CD8-positive, alpha-beta memory T cell (primary cell): ENCODE measurements around the gene FAM114A1. TPM values are rescaled to one million over a fixed set of nuclear protein-coding genes. Genes with fewer than 3 reads are reported as not detected.

Experiments used
- CTCF ChIA-PET: fragments of 350-600 bp; sonication (Branson Sonifier 250); formaldehyde crosslinking; loops from one replicate; lab custom pipeline; 2021; ENCODE audit warnings: antibody characterized with exemption; lab: Charles Lee
- POLR2A ChIA-PET: fragments of 350-600 bp; sonication (Branson Sonifier 250); formaldehyde crosslinking; loops from one replicate; lab custom pipeline; 2021; ENCODE audit warnings: antibody characterized with exemption; lab: Charles Lee
- DNase-seq, 5 donors: peaks; one replicate each; pipeline versions ENCODE4 v3.0.0 to v3.0.0-alpha.2; 2020 to 2022; ENCODE audit warnings: mixed read lengths in 1 of 5
- H3K27ac ChIP-seq: one replicate; pipeline ENCODE4 v1.7.0; 2013; ENCODE audit warnings: low read depth, mild to moderate bottlenecking, low read length, moderate library complexity
- H3K27me3 ChIP-seq: 2 replicates; pipeline ENCODE4 v1.7.0; 2013; ENCODE audit warnings: low read length, mild to moderate bottlenecking; ENCODE audit not compliant: insufficient read depth, poor library complexity, severe bottlenecking
- H3K36me3 ChIP-seq: 2 replicates; pipeline ENCODE4 v1.7.0; 2013; ENCODE audit warnings: mild to moderate bottlenecking, low read length, moderate library complexity; ENCODE audit not compliant: insufficient read depth
- H3K4me1 ChIP-seq: 2 replicates; pipeline ENCODE4 v1.7.0; 2013; ENCODE audit warnings: mild to moderate bottlenecking, low read length, moderate library complexity; ENCODE audit not compliant: insufficient read depth
- H3K4me3 ChIP-seq: 2 replicates; pipeline ENCODE4 v1.7.0; 2013; ENCODE audit warnings: mild to moderate bottlenecking, low read length
- H3K9me3 ChIP-seq: 2 replicates; pipeline ENCODE4 v1.7.0; 2013; ENCODE audit warnings: mild to moderate bottlenecking, low read length
- H3K27ac Mint-ChIP-seq, 8 donors: one replicate each; pipeline ENCODE4 v1.8.0; 2020 to 2021; ENCODE audit warnings: mixed read lengths in 8 of 8, mild to moderate bottlenecking in 6 of 8, inconsistent platforms in 3 of 8, moderate library complexity in 3 of 8
- H3K27me3 Mint-ChIP-seq, 2 donors: one replicate each; pipeline ENCODE4 v1.8.0; 2020 to 2021; ENCODE audit warnings: mixed read lengths in 2 of 2, mild to moderate bottlenecking in 1 of 2, moderate library complexity in 1 of 2
- H3K36me3 Mint-ChIP-seq, 3 donors: one replicate each; pipeline ENCODE4 v1.8.0; 2020 to 2021; ENCODE audit warnings: mixed read lengths in 3 of 3, inconsistent platforms in 1 of 3, mild to moderate bottlenecking in 1 of 3
- H3K4me1 Mint-ChIP-seq, 3 donors: one replicate each; pipeline ENCODE4 v1.8.0; 2020 to 2021; ENCODE audit warnings: mixed read lengths in 3 of 3, inconsistent platforms in 1 of 3, mild to moderate bottlenecking in 1 of 3
- H3K4me3 Mint-ChIP-seq, 7 donors: one replicate each; pipeline ENCODE4 v1.8.0; 2020 to 2021; ENCODE audit warnings: mixed read lengths in 7 of 7, mild to moderate bottlenecking in 6 of 7, moderate library complexity in 4 of 7, inconsistent platforms in 2 of 7
- H3K9me3 Mint-ChIP-seq, 5 donors: one replicate each; pipeline ENCODE4 v1.8.0; 2020 to 2022; ENCODE audit warnings: mixed read lengths in 5 of 5, mild to moderate bottlenecking in 3 of 5, moderate library complexity in 2 of 5, inconsistent platforms in 1 of 5
- polyA plus RNA-seq: library from polyadenylated mRNA; unstranded; fragments of 300-500 nt; fragmentation: Illumina TruSeq; gene quantifications from one replicate; pipeline ENCODE4 v1.2.3, GENCODE V29; 2021
- total RNA-seq, 2 experiments: library from RNA; stranded (reverse); gene quantifications; one replicate each; pipeline ENCODE4 v1.2.3, GENCODE V29; 2021

FAM114A1 gene
- total RNA-seq, result under 1 TPM in 1 of 2 experiments, not detected in 1; 0.31 TPM
- polyA plus RNA-seq, result not detected

DNA sequence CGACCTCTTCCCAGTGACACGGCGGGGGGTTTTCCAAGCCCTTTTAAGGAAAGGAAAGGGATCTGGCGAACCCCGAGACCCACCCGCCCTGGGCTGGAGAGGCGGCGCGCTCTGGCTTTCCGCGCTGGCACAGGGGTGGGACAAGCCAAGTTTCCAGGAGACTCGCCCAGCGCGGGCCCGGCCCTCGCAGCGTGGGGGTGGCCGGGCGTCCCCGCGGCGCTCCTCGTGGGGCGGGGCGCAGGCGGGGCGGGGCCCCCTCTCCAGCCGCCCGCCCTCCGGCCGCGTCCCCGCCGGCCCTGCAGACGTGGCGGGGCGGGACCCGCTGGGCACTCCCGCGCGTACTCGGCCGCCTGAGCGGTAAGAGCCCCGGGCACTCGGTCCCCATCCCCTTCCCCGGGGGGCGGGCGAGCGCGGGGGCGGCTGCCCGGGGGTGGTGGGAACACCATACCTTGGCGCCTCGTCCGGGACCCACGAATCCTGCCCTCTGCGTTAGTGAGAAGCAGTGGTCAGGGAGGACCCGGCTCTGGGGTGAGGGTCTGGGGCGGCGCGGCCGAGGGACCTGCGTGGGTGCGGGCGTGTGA lies at the start of gene FAM114A1:
TSS of gene FAM114A1 (plus strand) at position 329 of the 581 bp plus-strand sequence. CDS start 10,273 bp downstream, outside the sequence.
- DNase-seq, result no peak
- ChIA-PET CTCF (interaction anchor here (1.1 kb wide), 1 partner anchor 108 kb away, joined by 3 read pairs; no protein-coding TSS in a partner anchor), POLR2A (no interaction called here)
- Histone ChIP-seq H3K27me3 (peaks cover 5% of the 10 kb centered on the region), H3K4me1 (no peaks in the 10 kb centered on the region), H3K4me3 (no peak within 1 kb of the TSS), H3K36me3 (no peaks in the 10 kb centered on the region), H3K9me3 (no peaks in the 10 kb centered on the region), H3K27ac (peak within 1 kb of the TSS; percentile 55)
- peaks cover 18 to 56% of the 10 kb centered on the region in 2 donors for H3K27me3 Mint-ChIP-seq
- H3K9me3 Mint-ChIP-seq, result peaks cover 0 to 2% (median 0%) of the 10 kb centered on the region in 5 donors
- peak within 1 kb of the TSS in 6 of 7 donors; percentile 51 to 70 (median 66) for H3K4me3 Mint-ChIP-seq
- H3K4me1 Mint-ChIP-seq, result peaks cover 3 to 8% (median 7%) of the 10 kb centered on the region in 3 donors
- H3K27ac Mint-ChIP-seq, result peak within 1 kb of the TSS in 1 of 8 donors; percentile 21
- H3K36me3 Mint-ChIP-seq, result peaks cover 0 to 2% (median 0%) of the 10 kb centered on the region in 3 donors

DNA sequence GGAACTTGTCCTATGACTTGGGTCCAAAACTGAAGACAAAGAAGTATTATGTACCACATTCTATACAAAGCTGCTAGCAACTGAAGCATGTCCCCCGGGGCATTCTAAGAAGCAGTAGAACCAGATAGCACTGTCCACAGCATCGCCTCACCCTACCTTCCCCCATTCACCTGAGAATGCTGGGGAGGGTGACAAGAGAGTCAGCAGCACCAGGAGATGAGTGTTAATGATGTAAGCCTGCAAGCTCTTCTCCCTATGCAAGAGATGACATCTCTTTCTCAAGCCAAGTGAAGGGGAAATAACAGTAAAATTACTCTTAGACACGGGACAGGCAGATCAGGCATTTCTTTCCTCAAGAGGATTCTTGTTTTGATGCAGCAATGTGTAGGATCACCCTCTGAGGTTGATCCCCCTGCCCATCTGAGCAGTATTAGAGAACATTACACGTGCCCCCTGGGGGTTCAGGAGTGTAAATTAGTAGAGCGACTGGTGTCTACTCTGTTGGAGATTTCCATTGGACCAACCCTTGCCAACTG lies 49.1 kb upstream of the FAM114A1 start:
- H3K9me3 Mint-ChIP-seq, result peaks cover 3 to 19% (median 15%) of the 10 kb centered on the region in 5 donors
- no peaks in the 10 kb centered on the region for H3K36me3 ChIP-seq
- H3K27me3 Mint-ChIP-seq, result peaks cover 0 to 9% of the 10 kb centered on the region in 2 donors

DNA sequence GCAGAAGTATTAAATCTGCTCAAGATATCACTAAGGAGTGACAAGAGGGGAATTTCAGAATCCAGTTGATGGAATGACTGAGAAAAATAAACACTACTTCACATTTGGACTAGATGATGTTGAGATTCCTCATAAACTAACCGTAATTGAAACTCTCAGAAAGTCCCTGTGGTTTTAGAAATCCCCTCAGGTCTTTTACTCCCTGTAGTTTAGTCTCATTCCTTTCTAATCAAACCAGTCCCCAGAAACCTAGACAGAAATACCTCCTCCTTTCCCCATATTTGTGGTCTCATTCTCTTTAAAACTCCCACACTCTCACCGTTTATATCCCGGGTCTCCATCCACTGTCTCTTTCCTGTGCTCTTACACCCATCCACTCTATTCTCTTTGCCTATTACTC lies 48.0 kb upstream of the FAM114A1 start:
- Mint-ChIP-seq H3K4me1 (peaks cover 7 to 18% (median 11%) of the 10 kb centered on the region in 3 donors), H3K9me3 (peaks cover 3 to 13% (median 12%) of the 10 kb centered on the region in 5 donors), H3K27ac (peak overlapping the region in 1 of 8 donors; percentile 30), H3K4me3 (no peak overlapping the region), H3K27me3 (peaks cover 0 to 7% of the 10 kb centered on the region in 2 donors), H3K36me3 (peaks cover 0 to 31% (median 3%) of the 10 kb centered on the region in 3 donors)
- POLR2A ChIA-PET, result no interaction called here
- H3K27ac ChIP-seq, result no peak overlapping the region
- DNase-seq, result no peak
- H3K4me1 ChIP-seq, result no peaks in the 10 kb centered on the region
- no peaks in the 10 kb centered on the region for H3K27me3 ChIP-seq
- no peaks in the 10 kb centered on the region for H3K36me3 ChIP-seq
- H3K9me3 ChIP-seq, result no peaks in the 10 kb centered on the region
- no peak overlapping the region for H3K4me3 ChIP-seq
- CTCF ChIA-PET, result no interaction called here

More for the DNA sequence above, 49.1 kb upstream of the FAM114A1 start:
- POLR2A ChIA-PET, result no interaction called here
- Histone ChIP-seq H3K4me3 (no peak overlapping the region), H3K4me1 (no peaks in the 10 kb centered on the region), H3K27me3 (no peaks in the 10 kb centered on the region), H3K27ac (no peak overlapping the region), H3K9me3 (no peaks in the 10 kb centered on the region)
- CTCF ChIA-PET, result interaction anchor here (1.3 kb wide), 1 partner anchor 59 kb away, joined by 3 read pairs; no protein-coding TSS in a partner anchor
- Mint-ChIP-seq H3K4me1 (peaks cover 7 to 18% (median 11%) of the 10 kb centered on the region in 3 donors), H3K36me3 (peaks cover 0 to 30% (median 3%) of the 10 kb centered on the region in 3 donors), H3K4me3 (no peak overlapping the region), H3K27ac (no peak overlapping the region)
- DNase-seq, result no peak

DNA sequence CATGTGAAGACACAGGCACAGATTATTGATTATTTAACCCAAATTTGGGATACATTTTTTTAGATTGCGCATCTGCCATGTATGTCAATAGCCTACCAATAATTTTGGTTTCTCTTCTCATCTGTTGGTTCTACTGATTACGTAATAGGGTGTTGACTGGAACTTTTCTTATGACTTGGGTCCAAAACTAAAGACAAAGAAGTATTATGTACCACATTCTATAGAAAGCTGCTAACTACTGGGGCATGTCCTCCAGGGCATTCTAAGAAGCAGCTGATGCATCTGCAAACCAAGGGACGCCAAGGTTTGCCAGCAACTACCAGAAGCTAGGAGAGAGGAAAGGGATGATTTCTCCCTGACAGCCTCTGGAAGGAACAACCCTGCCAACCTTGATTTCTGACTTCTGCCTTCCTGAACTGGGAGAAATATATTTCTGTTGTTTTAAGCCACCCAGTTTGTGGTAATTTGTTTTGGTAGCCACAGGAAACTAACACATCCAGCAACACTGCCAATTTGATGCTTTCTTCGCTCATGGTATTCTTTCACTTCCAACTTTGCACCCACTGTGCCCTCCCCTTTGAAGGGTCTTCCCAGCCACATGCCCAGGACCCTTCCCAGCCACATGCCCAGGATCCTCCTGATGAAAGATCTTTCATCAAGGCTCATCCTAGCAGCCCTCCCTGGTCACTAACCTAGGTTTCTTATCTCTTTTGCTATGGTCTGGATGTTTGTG lies 47.1 kb upstream of the FAM114A1 start:
- Histone ChIP-seq H3K27me3 (no peaks in the 10 kb centered on the region), H3K9me3 (no peaks in the 10 kb centered on the region), H3K4me3 (no peak overlapping the region), H3K36me3 (no peaks in the 10 kb centered on the region), H3K27ac (no peak overlapping the region), H3K4me1 (no peaks in the 10 kb centered on the region)
- H3K9me3 Mint-ChIP-seq, result peaks cover 3 to 11% (median 11%) of the 10 kb centered on the region in 5 donors
- peaks cover 0 to 33% (median 3%) of the 10 kb centered on the region in 3 donors for H3K36me3 Mint-ChIP-seq
- ChIA-PET CTCF (no interaction called here), POLR2A (no interaction called here)
- no peak for DNase-seq
- H3K27me3 Mint-ChIP-seq, result peaks cover 0 to 7% of the 10 kb centered on the region in 2 donors
- H3K4me1 Mint-ChIP-seq, result peaks cover 7 to 18% (median 11%) of the 10 kb centered on the region in 3 donors
- no peak overlapping the region for H3K27ac Mint-ChIP-seq
- H3K4me3 Mint-ChIP-seq, result no peak overlapping the region

DNA sequence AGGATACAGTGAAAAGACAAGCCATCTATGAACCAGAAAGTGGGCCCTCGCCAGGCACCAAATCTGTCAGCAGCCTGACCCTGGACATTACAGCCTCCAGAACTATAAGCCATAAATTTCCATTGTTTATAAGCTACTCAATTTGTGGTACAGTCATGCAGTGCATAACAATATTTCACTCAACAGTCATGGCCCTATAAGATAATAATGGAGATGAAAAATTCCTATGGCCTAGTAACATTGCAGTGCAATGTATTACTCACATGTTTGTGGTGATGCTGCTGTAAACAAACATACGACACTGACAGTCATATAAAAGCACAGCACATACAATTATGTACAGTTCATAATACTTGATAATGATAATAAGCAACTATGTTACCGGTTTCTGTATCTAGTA lies 45.9 kb upstream of the FAM114A1 start:
- CTCF ChIA-PET, result interaction anchor here (1.0 kb wide), 1 partner anchor 39 kb away, joined by 3 read pairs; the partner anchor contains the start of gene TLR10
- H3K9me3 ChIP-seq, result no peaks in the 10 kb centered on the region
- H3K4me3 Mint-ChIP-seq, result no peak overlapping the region
- no peak overlapping the region for H3K27ac ChIP-seq
- H3K27me3 ChIP-seq, result no peaks in the 10 kb centered on the region
- no peaks in the 10 kb centered on the region for H3K36me3 ChIP-seq
- no peak overlapping the region for H3K4me3 ChIP-seq
- peaks cover 0 to 28% (median 3%) of the 10 kb centered on the region in 3 donors for H3K36me3 Mint-ChIP-seq
- H3K9me3 Mint-ChIP-seq, result peaks cover 3 to 8% (median 4%) of the 10 kb centered on the region in 5 donors
- peaks cover 0 to 7% of the 10 kb centered on the region in 2 donors for H3K27me3 Mint-ChIP-seq
- POLR2A ChIA-PET, result no interaction called here
- no peak overlapping the region for H3K27ac Mint-ChIP-seq
- H3K4me1 ChIP-seq, result no peaks in the 10 kb centered on the region
- DNase-seq, result no peak
- peaks cover 7 to 18% (median 11%) of the 10 kb centered on the region in 3 donors for H3K4me1 Mint-ChIP-seq

DNA sequence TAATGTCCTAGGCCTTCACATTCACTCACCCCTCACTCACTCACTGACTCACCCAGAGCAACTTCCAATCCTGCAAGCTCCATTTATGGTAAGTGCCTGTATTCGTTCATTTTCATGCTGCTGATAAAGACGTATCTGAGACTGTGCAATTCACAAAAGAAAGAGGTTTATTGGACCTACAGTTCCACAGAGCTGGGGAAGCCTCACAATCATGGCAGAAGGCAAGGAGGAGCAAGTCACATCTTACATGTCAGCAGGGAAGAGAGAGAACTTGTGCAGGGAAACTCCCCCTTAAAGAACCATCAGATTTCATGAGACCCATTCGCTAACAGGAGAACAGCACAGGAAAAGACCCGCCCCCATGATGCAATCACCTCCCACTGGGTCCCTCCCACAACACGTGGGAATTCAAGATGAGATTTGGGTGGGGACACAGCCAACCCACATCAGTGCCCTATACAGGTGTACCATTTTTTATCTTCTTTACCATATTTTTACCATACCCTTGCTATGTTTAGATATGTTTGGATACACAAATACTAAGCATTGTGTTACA lies 44.8 kb upstream of the FAM114A1 start:
- Histone ChIP-seq H3K36me3 (no peaks in the 10 kb centered on the region), H3K27ac (no peak overlapping the region), H3K27me3 (no peaks in the 10 kb centered on the region), H3K4me3 (no peak overlapping the region), H3K4me1 (no peaks in the 10 kb centered on the region), H3K9me3 (no peaks in the 10 kb centered on the region)
- H3K4me1 Mint-ChIP-seq, result peaks cover 7 to 18% (median 11%) of the 10 kb centered on the region in 3 donors
- POLR2A ChIA-PET, result no interaction called here
- no peak for DNase-seq
- no peak overlapping the region for H3K4me3 Mint-ChIP-seq
- peaks cover 3 to 28% (median 7%) of the 10 kb centered on the region in 3 donors for H3K36me3 Mint-ChIP-seq
- CTCF ChIA-PET, result no interaction called here
- no peak overlapping the region for H3K27ac Mint-ChIP-seq
- peaks cover 3 to 8% (median 4%) of the 10 kb centered on the region in 5 donors for H3K9me3 Mint-ChIP-seq
- peaks cover 0 to 10% of the 10 kb centered on the region in 2 donors for H3K27me3 Mint-ChIP-seq

DNA sequence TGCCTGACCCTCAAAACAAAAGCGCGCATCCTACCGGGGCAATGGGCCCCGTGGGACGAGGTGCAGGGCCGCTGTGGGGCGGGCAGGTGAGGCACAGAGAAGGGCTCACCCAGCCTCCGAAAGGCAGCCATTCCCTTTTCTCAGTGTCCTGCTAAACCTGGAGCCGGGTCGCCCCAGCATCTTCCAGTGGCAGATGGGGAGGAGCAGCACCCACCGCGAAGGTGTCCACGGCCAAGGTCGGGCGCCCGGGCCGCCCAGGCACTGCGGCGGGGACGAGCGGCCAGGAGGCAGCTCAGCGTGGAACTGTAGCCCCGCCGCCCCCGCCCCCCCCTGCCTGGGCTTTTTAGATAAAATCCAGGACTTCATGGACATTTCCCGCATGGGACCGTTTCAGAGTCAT lies 43.8 kb upstream of the FAM114A1 start:
- Histone ChIP-seq H3K27ac (no peak overlapping the region), H3K4me3 (no peak overlapping the region), H3K4me1 (no peaks in the 10 kb centered on the region), H3K36me3 (no peaks in the 10 kb centered on the region), H3K9me3 (no peaks in the 10 kb centered on the region), H3K27me3 (no peaks in the 10 kb centered on the region)
- peaks cover 0 to 7% of the 10 kb centered on the region in 2 donors for H3K27me3 Mint-ChIP-seq
- no peak overlapping the region for H3K27ac Mint-ChIP-seq
- CTCF ChIA-PET, result no interaction called here
- POLR2A ChIA-PET, result no interaction called here
- H3K4me3 Mint-ChIP-seq, result no peak overlapping the region
- no peak for DNase-seq
- H3K9me3 Mint-ChIP-seq, result peaks cover 3 to 8% (median 4%) of the 10 kb centered on the region in 5 donors
- H3K4me1 Mint-ChIP-seq, result peaks cover 7 to 18% (median 11%) of the 10 kb centered on the region in 3 donors
- H3K36me3 Mint-ChIP-seq, result peaks cover 3 to 28% (median 7%) of the 10 kb centered on the region in 3 donors
